Measurements from ENCODE around the gene RNF150. TPM values are rescaled to one million over a fixed set of nuclear protein-coding genes. Genes with fewer than 3 reads are reported as not detected.

The RNF150 gene
- total and polyA plus RNA-seq, 2 of the 4 experiments (the other 2 are of a cell fraction), result 6.2 to 18.1 TPM

GRCh38 chr4:141056473-141056872 is 76.8 kb downstream of the RNF150 start:
- Histone ChIP-seq H3K9ac (ENCODE audit: low read depth, low read length) (no peak overlapping the region), H4K91ac (ENCODE audit: insufficient read depth, low read depth, low read length) (peak overlapping the region; percentile 13; the same call in 1 of the 2 replicates), H3K4ac (ENCODE audit: low read depth, low read length) (peak overlapping the region; percentile 37), H3K36me3 (ENCODE audit: control insufficient read depth, insufficient read depth, low read length) (no peaks in the 10 kb centered on the region), H3K4me2 (ENCODE audit: low read depth, low read length) (no peak overlapping the region), H2BK20ac (ENCODE audit: low read depth, low read length) (peak overlapping the region; percentile 20; the same call in 1 of the 2 replicates), H3K27ac (ENCODE audit: insufficient read depth, low read length) (no peak overlapping the region), H4K8ac (ENCODE audit: low read depth in 2 of 2, low read length in 2 of 2) (no peak overlapping the region), H3K4me3 (ENCODE audit: insufficient read depth, low read depth, low read length) (no peak overlapping the region), H3K9me1 (ENCODE audit: insufficient read depth, low read length) (no peaks in the 10 kb centered on the region), H4K5ac (ENCODE audit: low read depth, low read length) (peak overlapping the region; percentile 57; the same call in 1 of the 2 replicates), H2AK9ac (replicated peaks; ENCODE audit: low read depth, low read length, poor library complexity) (no peak overlapping the region), H3K27me3 (ENCODE audit: control insufficient read depth, insufficient read depth, low read length) (no peaks in the 10 kb centered on the region), H3K18ac (ENCODE audit: low read depth, low read length) (peak overlapping the region; percentile 24; the same call in 1 of the 2 replicates), H3K9me3 (ENCODE audit: control insufficient read depth, insufficient read depth, low read length) (no peaks in the 10 kb centered on the region), H2BK5ac (ENCODE audit: low read depth, low read length, poor library complexity, severe bottlenecking) (no peak overlapping the region), H2AFZ (replicated peaks; ENCODE audit: low read length, poor library complexity) (no peak overlapping the region), H4K20me1 (ENCODE audit: insufficient read depth, low read length) (no peaks in the 10 kb centered on the region), H2BK120ac (ENCODE audit: low read depth, low read length) (peak overlapping the region; percentile 52; the same call in 1 of the 2 replicates), H2AK5ac (ENCODE audit: low read depth, low read length) (peak overlapping the region; percentile 5; the same call in 1 of the 2 replicates), H3K23ac (ENCODE audit: low read depth, low read length) (peak overlapping the region; percentile 35; the same call in 1 of the 2 replicates), H3K14ac (replicated peaks; ENCODE audit: low read depth, low read length) (peak overlapping the region; percentile 9; the same call in 1 of the 2 replicates), H3K4me1 (ENCODE audit: control insufficient read depth, insufficient read depth, low read length) (peaks cover 9% of the 10 kb centered on the region; the same call in 1 of the 2 replicates), H3K79me1 (ENCODE audit: low read depth in 1 of 2, low read length in 2 of 2) (peaks cover 0 to 6% of the 10 kb centered on the region in 2 experiments; a peak in 2 of 4 replicates), H2BK15ac (ENCODE audit: low read depth, low read length) (no peak overlapping the region), H3K56ac (ENCODE audit: extremely low read depth, insufficient read depth, low read length) (no peak overlapping the region)
- dilution Hi-C loops (cut with HindIII; ENCODE audit: low sequenced_read_pairs, unreplicated experiment), result no loop called here
- POLR2A ChIA-PET (ENCODE audit: unreplicated experiment), result no interaction called here
- TF ChIP-seq POLR2A (IDR thresholded peaks at IDR 0.05; ENCODE audit: low read depth, low read length) (no peak), NFE2L2 (IDR thresholded peaks at IDR 0.05; ENCODE audit: low read depth, low read length) (no peak), ELK1 (IDR thresholded peaks at IDR 0.05; ENCODE audit: borderline replicate concordance, low read depth, low read length) (no peak), RFX5 (IDR thresholded peaks at IDR 0.05; ENCODE audit: low read depth, low read length) (no peak), FOS (IDR thresholded peaks at IDR 0.05; ENCODE audit: low read depth, low read length) (no peak), RCOR1 (IDR thresholded peaks at IDR 0.05; ENCODE audit: insufficient replicate concordance, low read length) (no peak), SMC3 (IDR thresholded peaks at IDR 0.05; ENCODE audit: low read depth, low read length) (no peak), USF2 (IDR thresholded peaks at IDR 0.05; ENCODE audit: low read depth, low read length) (no peak), CEBPB (IDR thresholded peaks at IDR 0.05; ENCODE audit: low read depth, low read length) (no peak), BHLHE40 (IDR thresholded peaks at IDR 0.05; ENCODE audit: low read depth, low read length) (no peak)
- DNase-seq, result no peak
- in situ Hi-C loops (cut with MboI; ENCODE audit: low sequenced_read_pairs), result no loop called here
- no CpG with 5 or more reads among the region's 3 CpGs for WGBS, 2 experiments (ENCODE audit: extremely low coverage in 2 of 2, insufficient read length in 1 of 2)
- CTCF ChIA-PET, result interaction anchor here (0.6 to 1.1 kb wide), 2 partner anchors 77 to 1591 kb away, joined by 3 to 7 read pairs; partner anchors contain the start of gene RNF150
- intact Hi-C loops (cut with micrococcal nuclease), result no loop called here
- ATAC-seq (ENCODE audit: low read depth), result no peak
- no TSS peak for BruUV-seq (replicated peaks)
